GM23338 (cell line): Measurements from ENCODE around the gene RAB11FIP4. TPM values are rescaled to one million over a fixed set of nuclear protein-coding genes. Genes with fewer than 3 reads are reported as not detected.

Source experiments
- ATAC-seq: fragments of 200-7000 bp; cut with Tn5 transposase; 3 replicates; pipeline ENCODE4 v1.9.1; 2020
- DNase-seq: peaks from one replicate; pipeline ENCODE4 v3.0.0-alpha.2; 2015; ENCODE audit warnings: low spot score
- H2AFZ ChIP-seq: fragments of 200-600 bp; sonication (generic); 2 replicates; pipeline ENCODE4 v1.8.0; 2016; ENCODE audit warnings: antibody characterized with exemption, mild to moderate bottlenecking, moderate library complexity
- H3F3A ChIP-seq: fragments of 200-600 bp; sonication (generic); replicated peaks from 2 replicates; pipeline ENCODE4 v1.8.0; 2017; ENCODE audit warnings: antibody characterized with exemption, mixed run types, low read depth
- H3K27ac ChIP-seq: fragments of 200-600 bp; sonication (generic); 2 replicates; pipeline ENCODE4 v1.6.1; 2016; ENCODE audit warnings: low read depth
- H3K27me3 ChIP-seq: fragments of 200-600 bp; sonication (generic); 2 replicates; pipeline ENCODE4 v1.8.0; 2016; ENCODE audit warnings: mild to moderate bottlenecking, mixed run types, moderate library complexity; ENCODE audit not compliant: insufficient read depth
- H3K36me3 ChIP-seq: fragments of 200-600 bp; sonication (generic); 2 replicates; pipeline ENCODE4 v1.8.0; 2016; ENCODE audit warnings: mild to moderate bottlenecking; ENCODE audit not compliant: insufficient read depth
- H3K4me1 ChIP-seq: fragments of 200-600 bp; sonication (generic); 2 replicates; pipeline ENCODE4 v1.8.0; 2016; ENCODE audit warnings: mild to moderate bottlenecking, moderate library complexity; ENCODE audit not compliant: insufficient read depth
- H3K4me2 ChIP-seq: fragments of 200-600 bp; sonication (generic); 2 replicates; pipeline ENCODE4 v1.7.1; 2017; ENCODE audit warnings: mixed run types
- H3K4me3 ChIP-seq: fragments of 200-600 bp; sonication (generic); 2 replicates; pipeline ENCODE4 v1.6.1; 2016; ENCODE audit warnings: mixed run types
- H3K79me2 ChIP-seq: fragments of 200-600 bp; sonication (generic); replicated peaks from 2 replicates; pipeline ENCODE4 v1.8.0; 2017; ENCODE audit warnings: mild to moderate bottlenecking; ENCODE audit not compliant: insufficient read depth
- H3K9me2 ChIP-seq: fragments of 200-600 bp; sonication (generic); 2 replicates; pipeline ENCODE4 v1.8.0; 2017; ENCODE audit not compliant: insufficient read depth
- H4K20me1 ChIP-seq: fragments of 200-600 bp; sonication (generic); replicated peaks from 2 replicates; pipeline ENCODE4 v1.8.0; 2017; ENCODE audit warnings: mild to moderate bottlenecking; ENCODE audit not compliant: insufficient read depth
- H3K27ac Mint-ChIP-seq: 2 replicates; pipeline ENCODE4 v1.8.0; 2020; ENCODE audit warnings: inconsistent platforms, mild to moderate bottlenecking, moderate library complexity, mixed read lengths
- H3K27me3 Mint-ChIP-seq: 3 replicates; pipeline ENCODE4 v1.8.0; 2022; ENCODE audit warnings: low read depth, mild to moderate bottlenecking, moderate library complexity, mixed read lengths, inconsistent platforms; ENCODE audit not compliant: insufficient read depth, poor library complexity
- H3K36me3 Mint-ChIP-seq: 3 replicates; pipeline ENCODE4 v1.8.0; 2021; ENCODE audit warnings: low read depth, mild to moderate bottlenecking, inconsistent platforms, moderate library complexity, mixed read lengths
- H3K4me1 Mint-ChIP-seq: 3 replicates; pipeline ENCODE4 v1.8.0; 2020; ENCODE audit warnings: mild to moderate bottlenecking, inconsistent platforms, mixed read lengths
- H3K4me3 Mint-ChIP-seq: 3 replicates; pipeline ENCODE4 v1.8.0; 2021; ENCODE audit warnings: moderate library complexity, mild to moderate bottlenecking, inconsistent platforms, mixed read lengths
- H3K9me3 Mint-ChIP-seq: 3 replicates; pipeline ENCODE4 v1.8.0; 2020; ENCODE audit warnings: moderate library complexity, mild to moderate bottlenecking, inconsistent platforms, mixed read lengths
- CREB1 ChIP-seq: fragments of 250-450 bp; sonication (Bioruptor Pico); IDR thresholded peaks from 2 replicates; pipeline ENCODE4 v1.5.0; 2020; ENCODE audit warnings: low read depth, mild to moderate bottlenecking, moderate library complexity
- CTCF ChIP-seq, 2 experiments: fragments of 200-600 bp in 1 of 2; sonication (generic) in 1 of 2; conservative IDR thresholded peaks; 2 replicates each; pipeline versions ENCODE4 v1.5.1 to v1.6.1; 2016 to 2017; ENCODE audit warnings: antibody characterized with exemption in 2 of 2, low read depth in 2 of 2, mild to moderate bottlenecking in 2 of 2, moderate library complexity in 1 of 2
- EZH2 ChIP-seq: fragments of 200-600 bp; sonication (generic); IDR thresholded peaks from one replicate; pipeline ENCODE4 v1.8.0; 2017; ENCODE audit warnings: antibody characterized with exemption, mild to moderate bottlenecking, low read depth; ENCODE audit not compliant: unreplicated experiment
- EZH2phosphoT487 ChIP-seq: fragments of 200-600 bp; sonication (generic); IDR thresholded peaks from one replicate; pipeline ENCODE4 v1.8.1; 2018; ENCODE audit warnings: antibody characterized with exemption; ENCODE audit not compliant: unreplicated experiment
- NANOG ChIP-seq: IDR thresholded peaks from 2 replicates; pipeline ENCODE4 v1.6.1; 2016; ENCODE audit warnings: antibody characterized with exemption, borderline replicate concordance
- POLR2AphosphoS5 ChIP-seq: IDR thresholded peaks from 2 replicates; pipeline ENCODE4 v1.6.1; 2016; ENCODE audit warnings: antibody characterized with exemption, low read depth
- STAT1 ChIP-seq: IDR thresholded peaks from one replicate; pipeline ENCODE4 v1.6.1; 2016; ENCODE audit warnings: antibody characterized with exemption; ENCODE audit not compliant: unreplicated experiment
- ZNF114 ChIP-seq: fragments of 250-450 bp; sonication (Bioruptor Pico); IDR thresholded peaks from 2 replicates; pipeline ENCODE4 v1.5.0; 2020; ENCODE audit warnings: mild to moderate bottlenecking, moderate library complexity
- ZNF331 ChIP-seq: fragments of 250-450 bp; sonication (Bioruptor Pico); IDR thresholded peaks from 2 replicates; pipeline ENCODE4 v1.5.0; 2020; ENCODE audit warnings: low read depth, mild to moderate bottlenecking, moderate library complexity
- ZNF462 ChIP-seq: fragments of 250-450 bp; sonication (Bioruptor Pico); IDR thresholded peaks from 2 replicates; pipeline ENCODE4 v1.5.0; 2020; ENCODE audit warnings: mild to moderate bottlenecking, moderate library complexity
- polyA plus RNA-seq: library from polyadenylated mRNA; unstranded; fragments of >200 nt; fragmentation: Nextera tagmentation; extraction: Ambion mirVana; gene quantifications from 2 replicates; pipeline ENCODE4 v1.2.1, GENCODE V29; 2016
- total RNA-seq: library from RNA; depleted of rRNA; stranded (reverse); fragments of >200 nt; shearing (Covaris generic); gene quantifications from 2 replicates; pipeline ENCODE4 v1.2.3, GENCODE V29; 2014

RAB11FIP4 gene
- total and polyA plus RNA-seq, 2 experiments from 2014 or later: 26.0 to 65.6 TPM

GRCh38 chr17:31425282-31426040 lies 34.0 kb downstream of the RAB11FIP4 start (continued):
- no peak for TF ChIP-seq ZNF462 (CRISPR knock-in tag)
- TF ChIP-seq EZH2phosphoT487: no peak
- no peak for TF ChIP-seq CTCF (conservative IDR thresholded peaks at IDR 0.05; ENCODE audit: low read depth in 2 of 2)
- TF ChIP-seq CREB1 (CRISPR knock-in tag): no peak
- no peak for TF ChIP-seq NANOG
- no peak for TF ChIP-seq ZNF331 (CRISPR knock-in tag)
- no peak for TF ChIP-seq ZNF114 (CRISPR knock-in tag)

- H3F3A ChIP-seq: no peaks in the 10 kb centered on the region
- no peak overlapping the region for H3K4me3 ChIP-seq
- no peaks in the 10 kb centered on the region for H3K36me3 ChIP-seq
- Mint-ChIP-seq H3K9me3 (no peaks in the 10 kb centered on the region; the same call in 2 of the 3 replicates), H3K4me1 (peaks cover 18% of the 10 kb centered on the region), H3K27ac (no peak overlapping the region), H3K4me3 (no peak overlapping the region), H3K36me3 (no peaks in the 10 kb centered on the region), H3K27me3 (peaks cover 6% of the 10 kb centered on the region)
- H3K4me1 ChIP-seq: peaks cover 18% of the 10 kb centered on the region
- H3K27me3 ChIP-seq: no peaks in the 10 kb centered on the region
- no peak overlapping the region for H3K4me2 ChIP-seq
- no peak overlapping the region for H3K27ac ChIP-seq
- H4K20me1 ChIP-seq: no peaks in the 10 kb centered on the region
- H3K79me2 ChIP-seq: no peaks in the 10 kb centered on the region
- DNase-seq (no peak), ATAC-seq (no peak)
- no peak overlapping the region for H2AFZ ChIP-seq
- no peaks in the 10 kb centered on the region for H3K9me2 ChIP-seq
- TF ChIP-seq POLR2AphosphoS5: no peak
- TF ChIP-seq ZNF114 (CRISPR knock-in tag): no peak
- TF ChIP-seq NANOG: no peak
- no peak for TF ChIP-seq STAT1
- TF ChIP-seq EZH2: no peak
Measured at GRCh38 chr17:31427684-31428083, 36.2 kb downstream of the RAB11FIP4 start.
